Kidney epithelial cell (primary cell): ENCODE data around the gene LAMB4. TPM values are rescaled to one million over a fixed set of nuclear protein-coding genes. Genes with fewer than 3 reads are reported as not detected.

ENCODE experiments used
- DNase-seq: peaks from one replicate; pipeline ENCODE4 v3.0.0-alpha.2; 2010; ENCODE audit warnings: low read depth
- H3K27me3 ChIP-seq: 2 replicates; pipeline ENCODE4 v1.6.0; 2011; ENCODE audit warnings: low read length; ENCODE audit not compliant: control insufficient read depth, insufficient read depth
- H3K36me3 ChIP-seq: 2 replicates; pipeline ENCODE4 v1.5.1; 2011; ENCODE audit warnings: low read length; ENCODE audit not compliant: control insufficient read depth, insufficient read depth
- H3K4me3 ChIP-seq: 2 replicates; pipeline ENCODE4 v1.5.1; 2011; ENCODE audit warnings: low read depth, mild to moderate bottlenecking, control low read depth, low read length
- CTCF ChIP-seq: IDR thresholded peaks from 2 replicates; pipeline ENCODE4 v1.5.1; 2011; ENCODE audit warnings: mild to moderate bottlenecking, moderate library complexity, low read length, control low read depth, inconsistent platforms; ENCODE audit not compliant: insufficient read depth, poor library complexity, severe bottlenecking
- total RNA-seq: library from RNA; depleted of rRNA; stranded (reverse); fragments of >200 nt; gene quantifications from 2 replicates; pipeline ENCODE4 v1.2.3, GENCODE V29; 2015

Gene LAMB4
- total RNA-seq, 1 donor from 2014 or later, result not detected

GRCh38 chr7:108122181-108122580 lies 8.0 kb downstream of the LAMB4 start:
- Histone ChIP-seq H3K27me3 (no peaks in the 10 kb centered on the region), H3K4me3 (no peak overlapping the region), H3K36me3 (no peaks in the 10 kb centered on the region)
- TF ChIP-seq CTCF, result no peak
- DNase-seq, result no peak

GRCh38 chr7:108120933-108121332 lies 9.2 kb downstream of the LAMB4 start:
- TF ChIP-seq CTCF, result no peak
- no peak overlapping the region for H3K4me3 ChIP-seq
- no peak for DNase-seq
- no peaks in the 10 kb centered on the region for H3K27me3 ChIP-seq
- H3K36me3 ChIP-seq, result no peaks in the 10 kb centered on the region

GRCh38 chr7:108120196-108120595 lies 10.0 kb downstream of the LAMB4 start:
- no peak for TF ChIP-seq CTCF
- Histone ChIP-seq H3K36me3 (no peaks in the 10 kb centered on the region), H3K27me3 (no peaks in the 10 kb centered on the region), H3K4me3 (no peak overlapping the region)
- no peak for DNase-seq

- H3K27me3 ChIP-seq, result no peaks in the 10 kb centered on the region
- no peak overlapping the region for H3K4me3 ChIP-seq
- no peak for DNase-seq
- H3K36me3 ChIP-seq, result no peaks in the 10 kb centered on the region
- no peak for TF ChIP-seq CTCF
These were observed 11.2 kb downstream of the LAMB4 start for GRCh38 chr7:108118959-108119358.

GRCh38 chr7:108114117-108114841 lies 15.9 kb downstream of the LAMB4 start:
- no peaks in the 10 kb centered on the region for H3K36me3 ChIP-seq
- no peak for DNase-seq
- H3K4me3 ChIP-seq, result no peak overlapping the region
- H3K27me3 ChIP-seq, result no peaks in the 10 kb centered on the region
- TF ChIP-seq CTCF, result peak; percentile 60

GRCh38 chr7:108112683-108113082 lies 17.5 kb downstream of the LAMB4 start:
- TF ChIP-seq CTCF, result no peak
- no peak overlapping the region for H3K4me3 ChIP-seq
- H3K36me3 ChIP-seq, result no peaks in the 10 kb centered on the region
- no peak for DNase-seq
- H3K27me3 ChIP-seq, result no peaks in the 10 kb centered on the region
